HepG2 (cell line): Measurements from ENCODE around the gene ARHGEF40. TPM values are rescaled to one million over a fixed set of nuclear protein-coding genes. Genes with fewer than 3 reads are reported as not detected.

Experiments used
- AHR ChIP-seq: IDR thresholded peaks from 2 replicates; pipeline ENCODE4 v1.6.1; 2018; ENCODE audit warnings: missing genetic modification reagents, missing compliant biosample characterization
- CEBPZ ChIP-seq: IDR thresholded peaks from 2 replicates; pipeline ENCODE4 v1.6.1; 2012; ENCODE audit warnings: low read length, improper control_type of control experiment
- ELF3 ChIP-seq: IDR thresholded peaks from 2 replicates; pipeline ENCODE4 v1.6.1; 2016; ENCODE audit warnings: missing genetic modification reagents, missing compliant biosample characterization
- HNRNPL ChIP-seq: fragments of 200-400 bp; formaldehyde crosslinking; IDR thresholded peaks from 2 replicates; pipeline ENCODE4 v1.6.1; 2017; ENCODE audit warnings: mild to moderate bottlenecking, low read depth, low read length
- KMT2A ChIP-seq: sonication (generic); formaldehyde crosslinking; IDR thresholded peaks from 2 replicates; pipeline ENCODE4 v1.4.0; 2020; ENCODE audit warnings: missing genetic modification reagents
- NFKB2 ChIP-seq: sonication (generic); formaldehyde crosslinking; IDR thresholded peaks from 2 replicates; pipeline ENCODE4 v1.4.0; 2020; ENCODE audit warnings: missing genetic modification reagents, borderline replicate concordance
- PBX2 ChIP-seq: IDR thresholded peaks from 2 replicates; pipeline ENCODE4 v1.6.1; 2016; ENCODE audit warnings: control low read depth
- SMAD1 ChIP-seq: sonication (generic); formaldehyde crosslinking; IDR thresholded peaks from 2 replicates; pipeline ENCODE4 v1.4.0; 2020; ENCODE audit warnings: missing genetic modification reagents, low read depth, mild to moderate bottlenecking, borderline replicate concordance
- ZGPAT ChIP-seq: IDR thresholded peaks from 2 replicates; pipeline ENCODE4 v1.6.1; 2016; ENCODE audit warnings: mild to moderate bottlenecking
- ZNF451 ChIP-seq: sonication (generic); formaldehyde crosslinking; IDR thresholded peaks from 2 replicates; pipeline ENCODE4 v1.5.0; 2020; ENCODE audit warnings: mild to moderate bottlenecking, missing genetic modification reagents
- polyA plus RNA-seq, 8 experiments: library from polyadenylated mRNA; depleted of rRNA in 3 of 8; stranded (reverse) in 7 of 8; unstranded in 1 of 8; fragments of >200 nt; fragmentation: Illumina TruSeq in 4 of 8; extraction: Trizol in 4 of 8; gene quantifications; 2 replicates each; pipeline versions ENCODE4 v1.2.1 to v1.2.3, GENCODE V29; 2011 to 2016; ENCODE audit warnings: low read depth in 4 of 8, missing spikeins in 1 of 8, mixed read lengths in 1 of 8; ENCODE audit not compliant: insufficient read depth in 1 of 8
- total RNA-seq, 5 experiments: library from RNA; depleted of rRNA; stranded (reverse); fragments of >200 nt; fragmentation: Illumina TruSeq; extraction: Trizol; gene quantifications; 2 replicates each; pipeline ENCODE4 v1.2.3, GENCODE V29; 2016; ENCODE audit warnings: low read depth in 1 of 5

Gene ARHGEF40
- total and polyA plus RNA-seq, 2 of the 13 experiments (the other 11 are each of a cell fraction or from before 2014, with no cell fraction given): 28.1 to 78.1 TPM

- TF ChIP-seq ZGPAT (CRISPR knock-in tag) (peak; percentile 31; the same call in 1 of the 2 replicates), KMT2A (CRISPR knock-in tag) (0 out of 2 replicates have a peak, but pooled peaks have one; percentile 9), ZNF451 (CRISPR knock-in tag) (0 out of 2 replicates have a peak, but pooled peaks have one; percentile 48), CEBPZ (no peak), AHR (0 out of 2 replicates have a peak, but pooled peaks have one; percentile 67), HNRNPL (peak; percentile 99), PBX2 (CRISPR knock-in tag) (no peak), SMAD1 (CRISPR knock-in tag) (no peak), ELF3 (CRISPR knock-in tag) (0 out of 2 replicates have a peak, but pooled peaks have one; percentile 41), NFKB2 (no peak)
- TF ChIP-seq, all 625 proteins: peak for 106
These were observed 1.3 kb downstream of the ARHGEF40 start (continued) for GRCh38 chr14:21071225-21072030.
